ENCODE measurements around the gene SCAPER. TPM values are rescaled to one million over a fixed set of nuclear protein-coding genes. Genes with fewer than 3 reads are reported as not detected.

The SCAPER gene
- total RNA-seq, 2 experiments from 2014 or later: 10.4 to 22.3 TPM

DNA sequence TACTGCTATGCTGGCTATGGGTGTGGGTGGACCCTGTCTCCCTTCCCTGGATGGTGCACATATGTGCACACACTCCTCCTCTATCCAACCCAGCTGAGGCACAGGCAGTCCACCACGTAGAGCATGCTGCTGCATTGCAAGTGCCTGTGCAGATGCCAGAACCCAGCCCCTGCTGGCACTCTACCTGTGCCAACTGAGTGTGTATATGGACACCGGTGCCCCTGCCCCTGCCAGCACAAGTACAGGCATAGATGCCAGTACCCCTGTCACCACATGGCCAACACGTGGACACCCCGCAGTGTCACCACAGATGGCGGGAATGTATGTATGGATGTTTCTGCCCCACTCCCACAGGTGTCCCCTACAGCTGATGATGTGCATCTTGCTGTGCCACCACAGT, 352.0 kb downstream of the SCAPER start:
- no peaks in the 10 kb centered on the region for H3K9me2 ChIP-seq (ENCODE audit: insufficient read depth, low read length)
- H3K9me3 ChIP-seq (ENCODE audit: low read length): no peaks in the 10 kb centered on the region
- no peak overlapping the region for H2AFZ ChIP-seq (ENCODE audit: low read length)
- ChIA-PET CTCF (ENCODE audit: unreplicated experiment) (no interaction called here), POLR2A (no interaction called here)
- DNase-seq (ENCODE audit: low spot score): no peak
- no peak overlapping the region for H3K4me2 ChIP-seq (ENCODE audit: low read length)
- H3K4me1 ChIP-seq (ENCODE audit: insufficient read depth, low read length, poor library complexity, severe bottlenecking): no peaks in the 10 kb centered on the region
- no peaks in the 10 kb centered on the region for H4K20me1 ChIP-seq (ENCODE audit: insufficient read depth, low read length)
- no TSS peak for BruUV-seq (replicated peaks)
- H3K4me3 ChIP-seq (ENCODE audit: low read depth, low read length, poor library complexity, severe bottlenecking): no peak overlapping the region
- no peak for TF ChIP-seq EZH2phosphoT487 (IDR thresholded peaks at IDR 0.05; ENCODE audit: borderline replicate concordance, low read depth, low read length)
- TF ChIP-seq, protein P1, sequence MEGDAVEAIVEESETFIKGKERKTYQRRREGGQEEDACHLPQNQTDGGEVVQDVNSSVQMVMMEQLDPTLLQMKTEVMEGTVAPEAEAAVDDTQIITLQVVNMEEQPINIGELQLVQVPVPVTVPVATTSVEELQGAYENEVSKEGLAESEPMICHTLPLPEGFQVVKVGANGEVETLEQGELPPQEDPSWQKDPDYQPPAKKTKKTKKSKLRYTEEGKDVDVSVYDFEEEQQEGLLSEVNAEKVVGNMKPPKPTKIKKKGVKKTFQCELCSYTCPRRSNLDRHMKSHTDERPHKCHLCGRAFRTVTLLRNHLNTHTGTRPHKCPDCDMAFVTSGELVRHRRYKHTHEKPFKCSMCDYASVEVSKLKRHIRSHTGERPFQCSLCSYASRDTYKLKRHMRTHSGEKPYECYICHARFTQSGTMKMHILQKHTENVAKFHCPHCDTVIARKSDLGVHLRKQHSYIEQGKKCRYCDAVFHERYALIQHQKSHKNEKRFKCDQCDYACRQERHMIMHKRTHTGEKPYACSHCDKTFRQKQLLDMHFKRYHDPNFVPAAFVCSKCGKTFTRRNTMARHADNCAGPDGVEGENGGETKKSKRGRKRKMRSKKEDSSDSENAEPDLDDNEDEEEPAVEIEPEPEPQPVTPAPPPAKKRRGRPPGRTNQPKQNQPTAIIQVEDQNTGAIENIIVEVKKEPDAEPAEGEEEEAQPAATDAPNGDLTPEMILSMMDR (conservative IDR thresholded peaks at IDR 0.05; ENCODE audit: low read length): no peak
- intact Hi-C loops (cut with micrococcal nuclease; ENCODE audit: unreplicated experiment): no loop called here
- no peak overlapping the region for H3K27ac ChIP-seq (ENCODE audit: low read depth, low read length, poor library complexity, severe bottlenecking)
- H3K79me2 ChIP-seq (ENCODE audit: insufficient read depth, low read depth, low read length): no peaks in the 10 kb centered on the region
- H3K36me3 ChIP-seq (ENCODE audit: insufficient read depth, low read length): no peaks in the 10 kb centered on the region

DNA sequence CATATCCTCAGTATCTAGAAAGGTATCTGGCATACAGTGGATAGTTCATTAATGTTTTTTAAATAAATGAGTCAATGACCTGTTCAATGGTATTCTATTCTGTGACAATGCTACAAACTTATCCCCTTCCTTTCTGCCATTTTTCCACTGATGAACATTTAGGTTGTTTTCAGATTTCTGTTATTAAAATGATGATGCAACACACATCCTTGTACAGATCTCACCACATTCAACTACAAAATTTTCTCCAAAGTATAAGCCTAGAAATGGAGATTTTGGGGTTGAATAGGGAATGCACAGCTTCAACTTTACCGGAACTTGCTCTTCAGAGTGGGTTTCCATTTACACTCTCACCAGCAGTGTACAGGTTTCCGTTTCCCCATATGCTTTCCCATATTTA, 358.3 kb downstream of the SCAPER start:
- no TSS peak for BruUV-seq (replicated peaks)
- Histone ChIP-seq H3K4me3 (ENCODE audit: low read depth, low read length, poor library complexity, severe bottlenecking) (no peak overlapping the region), H3K9me2 (ENCODE audit: insufficient read depth, low read length) (no peaks in the 10 kb centered on the region), H4K20me1 (ENCODE audit: insufficient read depth, low read length) (no peaks in the 10 kb centered on the region), H2AFZ (ENCODE audit: low read length) (no peak overlapping the region), H3K27ac (ENCODE audit: low read depth, low read length, poor library complexity, severe bottlenecking) (no peak overlapping the region), H3K9me3 (ENCODE audit: low read length) (no peaks in the 10 kb centered on the region), H3K36me3 (ENCODE audit: insufficient read depth, low read length) (no peaks in the 10 kb centered on the region), H3K4me2 (ENCODE audit: low read length) (no peak overlapping the region), H3K79me2 (ENCODE audit: insufficient read depth, low read depth, low read length) (no peaks in the 10 kb centered on the region), H3K4me1 (ENCODE audit: insufficient read depth, low read length, poor library complexity, severe bottlenecking) (no peaks in the 10 kb centered on the region)
- no peak for DNase-seq (ENCODE audit: low spot score)
- ChIA-PET POLR2A (no interaction called here), CTCF (ENCODE audit: unreplicated experiment) (no interaction called here)
- intact Hi-C loops (cut with micrococcal nuclease; ENCODE audit: unreplicated experiment): no loop called here
- TF ChIP-seq, protein P1 (conservative IDR thresholded peaks at IDR 0.05; ENCODE audit: low read length): no peak
- TF ChIP-seq EZH2phosphoT487 (IDR thresholded peaks at IDR 0.05; ENCODE audit: borderline replicate concordance, low read depth, low read length): no peak

GRCh38 chr15:76533995-76534394, 371.1 kb downstream of the SCAPER start:
- Histone ChIP-seq H3K9me3 (ENCODE audit: low read length) (no peaks in the 10 kb centered on the region), H3K9me2 (ENCODE audit: insufficient read depth, low read length) (no peaks in the 10 kb centered on the region), H3K4me1 (ENCODE audit: insufficient read depth, low read length, poor library complexity, severe bottlenecking) (no peaks in the 10 kb centered on the region), H3K79me2 (ENCODE audit: insufficient read depth, low read depth, low read length) (no peaks in the 10 kb centered on the region), H2AFZ (ENCODE audit: low read length) (no peak overlapping the region), H3K4me2 (ENCODE audit: low read length) (no peak overlapping the region), H3K27ac (ENCODE audit: low read depth, low read length, poor library complexity, severe bottlenecking) (no peak overlapping the region), H3K4me3 (ENCODE audit: low read depth, low read length, poor library complexity, severe bottlenecking) (no peak overlapping the region), H4K20me1 (ENCODE audit: insufficient read depth, low read length) (no peaks in the 10 kb centered on the region), H3K36me3 (ENCODE audit: insufficient read depth, low read length) (no peaks in the 10 kb centered on the region)
- POLR2A ChIA-PET: no interaction called here
- no peak for TF ChIP-seq EZH2phosphoT487 (IDR thresholded peaks at IDR 0.05; ENCODE audit: borderline replicate concordance, low read depth, low read length)
- TF ChIP-seq, protein P1 (conservative IDR thresholded peaks at IDR 0.05; ENCODE audit: low read length): no peak
- no peak for DNase-seq (ENCODE audit: low spot score)
- CTCF ChIA-PET (ENCODE audit: unreplicated experiment): no interaction called here
- intact Hi-C loops (cut with micrococcal nuclease; ENCODE audit: unreplicated experiment): no loop called here
- no TSS peak for BruUV-seq (replicated peaks)

Data from OCI-LY7 (cell line).